HG02588 (cell line): Measurements from ENCODE around the gene PPM1M.

ENCODE experiments used
- ATAC-seq: cut with Tn5 transposase; IDR thresholded peaks from one replicate; pipeline ENCODE4 v1.9.1; 2021; ENCODE audit warnings: mild to moderate bottlenecking, moderate library complexity; ENCODE audit not compliant: unreplicated experiment

PPM1M gene, protein sequence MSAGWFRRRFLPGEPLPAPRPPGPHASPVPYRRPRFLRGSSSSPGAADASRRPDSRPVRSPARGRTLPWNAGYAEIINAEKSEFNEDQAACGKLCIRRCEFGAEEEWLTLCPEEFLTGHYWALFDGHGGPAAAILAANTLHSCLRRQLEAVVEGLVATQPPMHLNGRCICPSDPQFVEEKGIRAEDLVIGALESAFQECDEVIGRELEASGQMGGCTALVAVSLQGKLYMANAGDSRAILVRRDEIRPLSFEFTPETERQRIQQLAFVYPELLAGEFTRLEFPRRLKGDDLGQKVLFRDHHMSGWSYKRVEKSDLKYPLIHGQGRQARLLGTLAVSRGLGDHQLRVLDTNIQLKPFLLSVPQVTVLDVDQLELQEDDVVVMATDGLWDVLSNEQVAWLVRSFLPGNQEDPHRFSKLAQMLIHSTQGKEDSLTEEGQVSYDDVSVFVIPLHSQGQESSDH

DNA sequence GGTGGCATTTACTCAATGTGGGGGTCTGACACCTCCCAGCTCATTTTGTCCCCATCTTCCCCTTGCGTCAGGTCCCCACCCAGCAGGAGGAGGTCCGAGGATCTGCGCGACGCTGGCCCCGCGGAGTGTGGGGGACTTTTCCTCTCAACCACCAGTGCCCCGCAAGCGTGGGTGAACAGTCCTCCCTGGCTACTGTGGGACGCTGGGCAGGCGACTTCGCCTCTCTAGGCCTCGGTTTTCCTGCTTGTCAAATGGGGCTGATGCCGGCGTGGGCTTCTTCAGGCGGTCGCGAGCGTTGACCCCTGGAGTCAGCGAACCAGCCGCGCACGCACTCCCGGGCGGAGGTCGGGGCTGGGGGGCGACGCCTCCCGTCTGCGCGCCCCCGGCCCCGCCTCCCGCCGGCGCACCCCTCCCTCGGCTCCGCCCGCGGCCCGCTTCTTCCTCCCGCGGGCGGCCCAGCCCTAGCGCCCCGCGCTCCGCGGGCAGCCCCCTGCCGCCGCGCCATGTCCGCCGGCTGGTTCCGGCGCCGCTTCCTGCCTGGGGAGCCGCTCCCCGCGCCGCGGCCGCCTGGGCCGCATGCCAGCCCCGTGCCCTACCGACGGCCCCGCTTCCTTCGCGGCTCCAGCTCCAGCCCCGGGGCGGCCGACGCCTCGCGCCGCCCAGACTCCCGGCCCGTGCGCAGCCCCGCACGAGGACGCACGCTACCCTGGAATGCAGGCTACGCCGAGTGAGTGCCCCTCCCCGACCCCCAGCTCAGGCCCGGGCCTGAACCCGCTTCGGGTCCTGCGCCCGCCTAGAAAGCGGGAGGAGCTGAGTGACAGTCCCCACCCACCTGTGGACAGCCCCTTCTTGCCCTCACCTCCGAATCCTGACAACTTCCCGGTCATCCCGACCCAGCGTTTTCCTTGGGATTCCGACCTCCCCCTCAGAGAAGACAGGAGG is at the start of gene PPM1M:
Gene PPM1M (plus strand): TSS at position 438 of the 942 bp plus-strand sequence. CDS start 66 bp downstream, at position 504.
- ATAC-seq, result peak; percentile 34

DNA sequence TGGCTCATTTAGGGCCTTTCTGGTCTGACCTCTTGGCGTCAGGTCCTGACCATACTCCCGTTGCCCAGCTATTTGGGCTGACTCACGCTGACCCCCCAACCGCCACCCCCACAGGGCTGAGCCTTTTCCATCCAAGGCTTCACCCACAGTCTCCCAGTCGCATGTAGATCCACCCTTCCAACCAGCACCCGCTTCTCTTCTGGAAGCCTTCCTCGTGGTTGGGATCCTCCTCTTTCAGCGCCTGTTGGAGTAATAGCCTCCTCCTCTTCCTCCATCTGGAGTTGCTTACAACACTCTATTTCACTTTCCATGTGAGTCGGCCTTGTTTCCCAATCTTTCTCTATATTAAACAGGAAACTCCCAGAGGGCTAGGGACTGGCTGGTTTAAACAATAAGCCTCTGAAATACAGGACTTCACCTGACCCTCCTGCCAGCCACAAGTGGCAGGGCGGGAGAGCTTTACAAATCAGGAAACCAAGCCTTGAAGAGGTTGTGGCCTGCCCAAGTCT is 49.7 kb upstream of the PPM1M start:
- no peak for ATAC-seq

DNA sequence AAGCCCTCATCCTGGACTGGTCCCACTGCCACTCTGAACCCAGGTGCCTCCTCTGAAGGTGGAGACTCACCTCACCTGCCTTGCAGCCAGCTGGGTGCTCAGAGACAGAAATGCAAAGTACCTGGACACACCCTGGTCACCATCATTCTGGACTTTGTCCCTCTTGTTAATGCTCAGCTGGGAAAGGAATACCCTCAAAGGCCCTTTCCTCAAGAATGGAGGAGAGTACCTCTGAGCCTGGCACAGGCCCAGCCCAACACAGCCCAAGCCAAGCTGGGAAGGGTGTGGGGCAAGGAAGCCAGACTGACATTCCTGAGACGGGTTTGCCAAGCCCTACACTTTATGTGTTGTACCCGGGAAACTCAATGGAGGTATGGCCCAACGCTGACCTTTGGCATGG is 48.6 kb upstream of the PPM1M start:
- ATAC-seq, result no peak

DNA sequence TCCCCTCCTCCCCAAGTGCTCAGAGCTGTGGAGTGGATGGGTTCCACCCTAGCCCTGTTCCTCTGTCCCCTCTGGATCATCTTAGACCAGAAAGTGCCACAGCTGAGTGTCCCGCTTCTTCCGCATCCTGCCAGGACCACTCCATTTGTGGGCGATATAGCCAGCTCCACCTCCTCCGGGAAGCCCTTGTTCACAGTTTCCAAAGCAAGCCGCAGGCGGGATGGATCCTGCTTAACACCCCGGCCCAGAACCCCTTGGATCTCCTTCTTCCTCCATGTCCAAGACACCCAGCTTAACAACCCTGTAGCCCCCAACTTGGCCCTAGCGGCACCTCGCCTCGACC is 48.1 kb upstream of the PPM1M start:
- no peak for ATAC-seq

DNA sequence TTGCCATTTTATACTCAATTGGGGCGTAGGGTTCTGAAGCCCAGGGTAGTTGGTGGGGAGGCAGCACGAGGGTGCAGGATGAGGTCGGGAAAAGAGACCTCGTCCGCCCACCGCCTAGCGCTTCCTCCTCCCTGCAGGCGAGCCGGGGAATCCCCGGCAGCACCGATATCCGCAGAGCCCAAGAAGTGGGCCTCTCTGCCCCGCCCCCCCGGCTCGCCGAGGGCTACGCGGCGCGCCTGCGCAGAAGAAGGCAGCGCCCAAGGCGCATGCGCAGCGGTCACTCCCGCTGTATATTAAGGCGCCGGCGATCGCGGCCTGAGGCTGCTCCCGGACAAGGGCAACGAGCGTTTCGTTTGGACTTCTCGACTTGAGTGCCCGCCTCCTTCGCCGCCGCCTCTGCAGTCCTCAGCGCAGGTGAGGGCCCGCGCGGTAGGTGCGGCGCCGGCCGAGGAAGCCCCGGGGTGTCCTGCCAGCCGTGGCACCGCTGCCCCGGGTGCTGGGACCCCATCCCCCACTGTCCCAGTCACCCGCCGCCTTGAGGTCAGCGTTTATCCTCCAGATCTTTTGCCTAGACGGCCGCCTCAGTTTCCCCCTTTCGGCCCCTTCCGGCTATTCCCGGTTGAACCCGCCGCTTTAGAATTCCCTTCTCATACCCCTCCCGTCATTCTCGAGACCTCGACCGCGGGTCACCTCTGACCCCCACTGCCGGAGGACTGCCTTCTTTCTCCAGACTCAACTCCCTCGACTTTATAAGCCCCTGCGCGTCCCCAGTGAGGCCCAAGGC is 47.5 kb upstream of the PPM1M start, which contains the start of gene ALAS1:
Gene ALAS1 (plus strand): TSS at position 319 of the 784 bp plus-strand sequence. CDS start 1,082 bp downstream, outside the sequence.
- peak; percentile 78 for ATAC-seq

DNA sequence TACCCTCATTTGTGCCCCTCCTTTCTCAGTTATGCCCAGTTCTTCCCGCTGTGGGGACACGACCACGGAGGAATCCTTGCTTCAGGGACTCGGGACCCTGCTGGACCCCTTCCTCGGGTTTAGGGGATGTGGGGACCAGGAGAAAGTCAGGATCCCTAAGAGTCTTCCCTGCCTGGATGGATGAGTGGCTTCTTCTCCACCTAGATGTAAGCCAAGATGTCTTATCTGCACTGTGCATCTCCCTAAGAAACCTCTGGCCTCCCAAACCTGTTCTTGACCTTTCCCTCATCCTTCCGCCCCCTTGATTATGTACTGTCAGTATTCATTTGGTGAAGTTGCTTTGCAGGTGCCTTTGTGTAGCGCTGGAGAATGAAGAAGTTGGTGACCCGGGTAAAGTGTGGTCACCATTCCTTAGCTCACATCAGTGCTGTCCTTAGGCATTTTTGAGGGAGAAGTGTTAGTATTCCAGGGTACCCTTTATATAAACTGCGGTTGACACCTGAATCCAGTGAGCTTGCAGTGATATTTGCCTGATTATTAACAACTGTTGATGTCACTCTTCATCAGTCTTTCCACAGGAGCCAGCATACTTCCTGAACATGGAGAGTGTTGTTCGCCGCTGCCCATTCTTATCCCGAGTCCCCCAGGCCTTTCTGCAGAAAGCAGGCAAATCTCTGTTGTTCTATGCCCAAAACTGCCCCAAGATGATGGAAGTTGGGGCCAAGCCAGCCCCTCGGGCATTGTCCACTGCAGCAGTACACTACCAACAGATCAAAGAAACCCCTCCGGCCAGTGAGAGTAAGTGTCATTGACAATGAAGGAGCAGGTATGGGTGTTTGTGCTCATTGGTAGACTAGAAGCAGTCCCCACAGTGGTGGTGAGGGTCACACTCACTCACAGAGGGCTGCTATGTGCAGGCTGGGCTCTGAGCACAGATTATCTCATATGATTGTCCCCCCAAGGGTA is 46.6 kb upstream of the PPM1M start:
- no peak for ATAC-seq

DNA sequence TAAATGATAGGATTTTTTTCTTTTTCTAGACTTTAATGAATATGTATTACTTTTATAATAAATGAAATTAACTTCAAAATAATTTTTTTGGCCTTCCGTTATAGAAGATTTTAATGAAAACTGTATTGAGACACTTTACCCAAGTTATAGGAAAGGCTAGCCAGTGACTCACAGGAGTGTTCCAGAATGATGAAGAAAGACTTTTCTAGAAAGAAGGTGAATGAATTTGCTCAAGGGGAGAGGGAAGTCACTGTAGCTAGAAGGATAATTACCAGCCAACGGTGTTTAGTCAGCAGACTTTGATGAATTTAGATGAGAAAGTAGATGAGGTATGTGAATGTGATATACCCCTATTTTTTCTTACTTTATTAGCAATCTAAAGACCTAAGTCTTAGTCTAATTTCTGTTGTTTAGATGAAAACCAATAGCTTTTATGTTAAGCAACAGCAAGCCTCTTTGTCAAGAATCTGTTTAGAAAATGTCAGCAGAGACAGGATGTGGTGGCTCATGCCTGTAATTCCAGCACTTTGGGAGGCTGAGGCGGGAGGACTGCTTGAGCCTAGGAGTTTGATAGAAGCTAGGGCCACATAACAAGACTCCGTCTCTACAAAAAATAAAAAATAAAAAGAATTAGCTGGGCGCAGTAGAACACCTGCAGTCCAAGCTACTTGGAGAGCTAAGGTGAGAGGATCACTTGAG is 44.4 kb upstream of the PPM1M start:
- no peak for ATAC-seq

DNA sequence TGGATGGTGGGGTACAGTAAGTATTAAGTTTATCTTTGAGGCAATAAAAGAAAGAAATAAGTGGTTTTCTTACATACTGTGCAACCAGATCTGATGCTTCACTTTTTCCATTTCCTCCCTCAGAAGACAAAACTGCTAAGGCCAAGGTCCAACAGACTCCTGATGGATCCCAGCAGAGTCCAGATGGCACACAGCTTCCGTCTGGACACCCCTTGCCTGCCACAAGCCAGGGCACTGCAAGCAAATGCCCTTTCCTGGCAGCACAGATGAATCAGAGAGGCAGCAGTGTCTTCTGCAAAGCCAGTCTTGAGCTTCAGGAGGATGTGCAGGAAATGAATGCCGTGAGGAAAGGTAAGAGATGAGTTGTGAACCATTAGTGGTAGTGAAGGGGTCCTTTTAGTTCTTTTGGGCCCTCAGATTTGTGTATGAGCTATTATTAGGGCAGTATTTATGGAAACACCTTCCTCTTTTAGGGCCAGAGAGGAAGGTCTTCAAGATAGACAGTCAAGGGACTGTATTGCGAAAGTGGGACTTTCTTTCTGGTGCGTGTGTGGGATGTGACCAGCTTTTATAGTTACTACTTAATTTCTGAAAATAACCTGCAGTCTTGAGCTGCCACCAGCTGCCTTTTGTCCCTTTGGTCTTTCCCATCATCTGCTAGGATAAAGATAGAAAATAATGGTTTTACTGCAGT is 43.0 kb upstream of the PPM1M start:
- ATAC-seq, result no peak

DNA sequence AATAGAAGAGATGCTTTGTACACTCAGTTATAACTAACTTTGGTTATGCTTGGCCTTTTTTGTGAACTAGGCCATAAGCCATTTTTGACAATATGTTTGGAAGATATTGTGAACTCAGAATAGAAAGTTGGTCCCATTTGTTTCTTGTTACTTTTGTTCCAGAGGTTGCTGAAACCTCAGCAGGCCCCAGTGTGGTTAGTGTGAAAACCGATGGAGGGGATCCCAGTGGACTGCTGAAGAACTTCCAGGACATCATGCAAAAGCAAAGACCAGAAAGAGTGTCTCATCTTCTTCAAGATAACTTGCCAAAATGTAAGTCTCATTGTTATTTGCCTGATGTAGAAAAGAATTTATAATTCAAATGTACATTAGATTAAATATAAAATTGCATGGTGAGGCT is 41.9 kb upstream of the PPM1M start:
- ATAC-seq, result no peak

DNA sequence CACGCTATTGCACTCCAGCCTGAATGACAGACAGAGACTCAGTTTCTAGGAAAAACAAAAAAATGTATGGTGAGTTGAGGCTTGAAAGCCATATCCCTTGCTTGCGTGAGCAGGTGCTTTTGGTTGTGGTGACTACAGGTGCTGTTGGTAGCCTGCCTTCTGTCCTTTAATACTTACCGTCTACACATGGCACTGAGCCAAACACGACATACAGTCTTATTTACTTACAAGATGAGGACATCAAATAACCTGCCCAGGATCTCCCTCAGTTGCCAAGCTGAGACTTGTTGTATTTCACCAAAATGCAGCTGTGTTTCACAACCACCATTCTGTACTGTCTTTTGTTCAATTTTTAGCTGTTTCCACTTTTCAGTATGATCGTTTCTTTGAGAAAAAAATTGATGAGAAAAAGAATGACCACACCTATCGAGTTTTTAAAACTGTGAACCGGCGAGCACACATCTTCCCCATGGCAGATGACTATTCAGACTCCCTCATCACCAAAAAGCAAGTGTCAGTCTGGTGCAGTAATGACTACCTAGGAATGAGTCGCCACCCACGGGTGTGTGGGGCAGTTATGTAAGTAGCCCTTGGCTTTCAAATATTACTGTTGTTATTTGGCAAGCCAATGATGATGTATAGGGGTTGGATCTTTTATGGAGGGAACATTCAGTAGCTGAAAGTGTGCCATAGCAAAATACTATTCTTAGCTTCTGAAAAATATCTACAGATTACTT is 41.1 kb upstream of the PPM1M start:
- ATAC-seq, result no peak

DNA sequence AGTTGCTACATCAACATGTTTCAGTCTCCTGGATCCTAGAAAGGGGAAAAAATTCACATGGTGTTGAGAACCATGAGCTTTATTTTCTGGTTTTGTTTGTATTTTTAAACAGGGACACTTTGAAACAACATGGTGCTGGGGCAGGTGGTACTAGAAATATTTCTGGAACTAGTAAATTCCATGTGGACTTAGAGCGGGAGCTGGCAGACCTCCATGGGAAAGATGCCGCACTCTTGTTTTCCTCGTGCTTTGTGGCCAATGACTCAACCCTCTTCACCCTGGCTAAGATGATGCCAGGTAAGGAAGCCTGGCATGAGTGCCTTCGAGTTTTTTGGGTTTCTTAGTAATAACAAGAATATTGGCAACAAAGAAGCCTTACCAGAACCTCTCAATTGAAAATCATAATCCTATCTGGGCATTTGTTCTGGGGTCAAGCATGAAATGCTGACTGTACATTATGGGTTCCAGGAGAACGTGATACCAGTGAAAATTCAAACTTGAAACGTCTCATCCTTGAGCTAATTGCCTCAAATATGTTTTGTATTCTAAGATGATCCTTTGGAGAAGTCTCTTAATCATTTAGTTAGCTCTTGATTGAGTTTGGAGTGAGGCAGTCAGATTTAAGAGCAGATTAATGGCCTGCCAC is 39.7 kb upstream of the PPM1M start:
- ATAC-seq, result no peak

DNA sequence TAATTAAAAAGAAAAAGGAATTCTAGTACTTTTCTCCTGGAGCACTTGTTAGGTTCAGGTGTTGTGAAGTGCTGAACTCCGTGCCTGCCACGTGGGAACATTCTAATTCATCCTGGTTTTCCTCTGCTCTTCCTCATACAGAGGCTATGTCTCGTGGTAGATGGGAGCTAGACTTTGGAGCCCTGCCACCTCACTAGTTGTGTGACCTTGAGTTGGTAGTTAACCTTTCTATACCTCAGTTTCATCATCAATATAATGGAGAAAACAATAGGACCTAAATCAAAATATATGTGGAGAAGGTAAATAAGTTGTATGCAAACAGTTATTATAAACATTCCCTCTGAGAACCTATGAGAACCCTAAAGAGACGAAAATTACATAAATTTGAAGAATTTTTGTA is 37.0 kb upstream of the PPM1M start:
- ATAC-seq, result no peak

DNA sequence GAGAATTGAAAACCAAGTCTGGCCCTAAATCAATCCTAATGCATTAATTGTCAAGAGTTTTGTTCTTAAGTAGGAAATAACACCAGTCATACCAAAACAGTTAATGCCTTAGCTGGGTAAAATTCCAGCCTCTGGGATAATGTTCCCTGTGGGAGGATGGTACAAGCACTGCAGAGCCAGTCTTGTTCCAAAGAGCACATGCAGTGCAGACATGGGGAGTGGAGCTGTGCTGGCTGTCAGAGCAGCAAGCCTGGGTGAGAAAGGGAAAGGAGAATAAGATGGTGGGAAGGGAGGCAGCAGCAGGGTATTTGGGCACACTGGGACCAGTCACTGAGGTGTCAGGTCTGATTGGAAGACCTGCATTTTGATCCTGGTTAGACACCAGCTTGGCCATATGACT is 35.5 kb upstream of the PPM1M start:
- ATAC-seq, result no peak

DNA sequence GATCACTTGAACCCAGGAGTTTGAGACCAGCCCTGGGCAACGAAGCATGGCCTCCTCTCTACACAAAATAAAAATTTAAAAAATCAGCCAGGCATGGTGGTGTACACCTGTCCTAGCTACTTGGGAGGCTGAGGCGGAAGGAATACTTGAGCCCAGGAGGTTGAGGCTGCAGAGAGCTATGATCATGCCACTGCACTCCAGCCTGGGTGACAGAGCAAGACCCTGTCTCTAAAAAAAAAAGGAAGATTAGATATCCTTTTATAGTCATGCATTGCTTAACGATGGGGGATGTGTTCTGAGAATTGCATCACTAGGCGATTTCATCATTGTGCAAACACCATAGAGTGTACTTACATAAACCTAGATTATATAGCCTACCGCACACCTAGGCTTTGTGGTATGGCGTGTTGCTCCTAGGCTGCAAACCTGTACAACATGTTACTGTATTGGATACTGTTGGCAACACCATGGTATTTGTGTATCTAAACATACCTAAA is 35.0 kb upstream of the PPM1M start:
- ATAC-seq, result no peak

DNA sequence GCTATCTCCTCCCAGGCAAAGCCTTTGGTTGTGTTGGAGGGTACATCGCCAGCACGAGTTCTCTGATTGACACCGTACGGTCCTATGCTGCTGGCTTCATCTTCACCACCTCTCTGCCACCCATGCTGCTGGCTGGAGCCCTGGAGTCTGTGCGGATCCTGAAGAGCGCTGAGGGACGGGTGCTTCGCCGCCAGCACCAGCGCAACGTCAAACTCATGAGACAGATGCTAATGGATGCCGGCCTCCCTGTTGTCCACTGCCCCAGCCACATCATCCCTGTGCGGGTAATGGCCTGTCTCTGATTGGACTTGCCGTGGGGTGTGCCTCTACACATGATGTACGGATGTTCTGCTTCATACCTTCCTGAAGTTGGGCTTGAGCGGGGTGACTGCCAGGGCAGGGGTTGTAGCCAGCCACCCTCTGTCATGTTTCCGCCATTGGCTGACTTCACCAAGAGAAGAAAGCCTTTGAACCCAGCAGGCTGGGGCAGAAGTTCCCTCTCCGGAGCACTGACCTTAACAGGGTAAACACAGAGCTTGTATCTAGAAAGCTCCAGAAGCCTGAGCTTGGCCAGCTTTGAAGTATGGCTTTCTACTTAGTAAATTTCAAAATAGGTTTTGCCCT is 34.2 kb upstream of the PPM1M start:
- no peak for ATAC-seq

DNA sequence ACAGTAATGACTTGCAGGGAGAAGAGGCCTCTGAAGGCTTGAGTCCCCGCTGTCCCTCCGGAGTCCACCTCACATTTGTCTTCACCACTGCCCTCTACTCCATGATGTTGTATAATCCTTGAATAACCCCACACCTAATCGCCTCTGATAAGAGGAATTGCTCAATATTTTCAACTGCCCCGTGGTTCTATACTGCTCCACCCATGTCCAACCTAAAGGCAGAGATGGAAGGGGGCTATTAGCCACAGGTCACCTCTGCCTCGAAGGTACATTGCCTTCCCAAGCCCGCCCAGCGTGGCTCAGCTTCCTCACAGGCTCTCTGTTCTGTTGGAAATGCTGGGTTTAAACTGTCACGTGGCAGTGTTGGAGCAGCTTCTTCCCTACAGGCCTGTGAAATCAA is 32.6 kb upstream of the PPM1M start:
- ATAC-seq, result no peak

DNA sequence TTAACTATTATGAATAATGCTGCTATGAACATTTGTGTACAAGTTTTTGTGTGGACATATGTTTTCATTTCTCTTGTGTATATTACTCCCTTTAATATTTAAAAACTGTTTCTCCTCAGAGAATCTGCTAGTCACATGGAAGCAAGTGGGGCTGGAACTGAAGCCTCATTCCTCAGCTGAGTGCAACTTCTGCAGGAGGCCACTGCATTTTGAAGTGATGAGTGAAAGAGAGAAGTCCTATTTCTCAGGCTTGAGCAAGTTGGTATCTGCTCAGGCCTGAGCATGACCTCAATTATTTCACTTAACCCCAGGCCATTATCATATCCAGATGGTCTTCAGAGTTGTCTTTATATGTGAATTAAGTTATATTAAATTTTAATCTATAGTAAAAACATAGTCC is 31.7 kb upstream of the PPM1M start:
- ATAC-seq, result no peak
